Mucosa of rectum (tissue), 2 donors: ENCODE results near the gene ZFAND2B.

ENCODE experiments used
- H3K27ac ChIP-seq, 2 donors: one replicate each; pipeline ENCODE4 v1.7.0; 2013; ENCODE audit warnings: inconsistent platforms in 2 of 2, low read depth in 2 of 2, low read length in 2 of 2
- H3K27me3 ChIP-seq, 2 donors: one replicate each; pipeline ENCODE4 v1.7.0; 2013; ENCODE audit warnings: low read length in 2 of 2; ENCODE audit not compliant: control insufficient read depth in 2 of 2, insufficient read depth in 2 of 2
- H3K36me3 ChIP-seq, 2 donors: one replicate each; pipeline ENCODE4 v1.7.0; 2013; ENCODE audit warnings: low read length in 2 of 2; ENCODE audit not compliant: control insufficient read depth in 2 of 2, insufficient read depth in 2 of 2
- H3K4me1 ChIP-seq, 2 donors: one replicate each; pipeline ENCODE4 v1.7.0; 2013; ENCODE audit warnings: low read length in 2 of 2, mild to moderate bottlenecking in 1 of 2; ENCODE audit not compliant: control insufficient read depth in 2 of 2, insufficient read depth in 2 of 2
- H3K4me3 ChIP-seq, 2 donors: one replicate each; pipeline ENCODE4 v1.7.0; 2013; ENCODE audit warnings: low read length in 2 of 2
- H3K9ac ChIP-seq, 2 donors: one replicate each; pipeline ENCODE4 v1.7.0; 2013; ENCODE audit warnings: low read length in 2 of 2, low read depth in 1 of 2, mild to moderate bottlenecking in 1 of 2
- H3K9me3 ChIP-seq, 2 donors: one replicate each; pipeline ENCODE4 v1.7.0; 2013; ENCODE audit warnings: low read length in 2 of 2; ENCODE audit not compliant: control insufficient read depth in 2 of 2
- donor health status: healthy.
- donor health status: Normal muscosa, but diverticular disease.

Gene ZFAND2B

DNA sequence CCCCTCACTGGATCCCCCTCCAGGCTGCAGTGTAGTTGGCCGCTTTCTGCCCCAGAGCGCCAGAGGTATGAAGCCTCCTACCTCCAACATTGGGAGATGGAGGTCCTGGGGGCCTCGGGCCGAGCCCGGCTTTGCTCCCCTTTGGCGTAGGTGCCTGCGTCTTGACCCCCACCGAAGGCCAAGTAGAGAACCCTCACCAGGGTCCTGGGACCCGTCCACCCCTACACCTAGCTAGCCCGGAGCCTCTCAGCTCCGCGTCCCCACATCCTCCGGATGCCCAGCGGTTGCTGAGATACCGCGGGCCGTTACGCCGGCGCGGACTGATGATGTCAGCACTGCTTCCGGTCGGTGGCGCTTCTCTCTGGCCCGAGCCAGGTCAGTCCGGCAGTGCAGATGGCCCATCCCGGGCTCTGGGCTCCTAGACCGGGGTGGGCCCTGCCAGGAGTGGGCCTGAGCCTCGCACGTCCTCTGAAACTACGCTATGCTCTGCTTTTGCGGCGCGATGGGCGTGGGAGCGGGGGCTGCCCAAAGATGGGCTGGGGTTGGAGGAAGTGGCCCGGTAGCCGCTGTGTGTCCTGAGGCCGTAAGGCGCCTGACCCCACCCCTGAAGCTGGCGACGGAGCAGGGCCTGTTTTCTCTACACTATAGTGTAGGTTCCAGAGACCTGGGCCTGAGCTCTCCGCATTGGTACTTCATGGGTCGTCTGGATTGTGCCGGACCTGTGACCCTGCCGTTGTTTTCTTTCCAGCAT lies 38.7 kb downstream of the ZFAND2B start, which contains the start of the genes GLB1L and STK16:
TSS of gene GLB1L (minus strand) at position 297 of the 751 bp plus-strand sequence. CDS start 1,871 bp downstream, outside the sequence.
TSS of gene STK16 (plus strand) at position 332 of the 751 bp plus-strand sequence. CDS start 521 bp downstream, outside the sequence.
- peak within 1 kb of the TSS; percentile 90 to 94 for H3K27ac ChIP-seq
- H3K4me1 ChIP-seq: peaks cover 50 to 58% of the 10 kb centered on the region in 2 donors

GRCh38 chr2:219245899-219246230 lies 39.3 kb downstream of the ZFAND2B start:
- H3K36me3 ChIP-seq: peaks cover 14 to 27% of the 10 kb centered on the region in 2 donors
- H3K27ac ChIP-seq: peak overlapping the region; percentile 90 to 94
- H3K4me3 ChIP-seq: peak overlapping the region; percentile 82 to 88
- peak overlapping the region; percentile 90 to 97 for H3K9ac ChIP-seq
- no peaks in the 10 kb centered on the region for H3K9me3 ChIP-seq
- peaks cover 56 to 63% of the 10 kb centered on the region in 2 donors for H3K4me1 ChIP-seq
- H3K27me3 ChIP-seq: no peaks in the 10 kb centered on the region

More for the DNA sequence above, 38.7 kb downstream of the ZFAND2B start, which contains the start of the genes GLB1L and STK16:
- peaks cover 9 to 22% of the 10 kb centered on the region in 2 donors for H3K36me3 ChIP-seq
- H3K27me3 ChIP-seq: no peaks in the 10 kb centered on the region
- no peaks in the 10 kb centered on the region for H3K9me3 ChIP-seq
- peak within 1 kb of the TSS; percentile 90 to 97 for H3K9ac ChIP-seq
- peak within 1 kb of the TSS; percentile 82 to 88 for H3K4me3 ChIP-seq

DNA sequence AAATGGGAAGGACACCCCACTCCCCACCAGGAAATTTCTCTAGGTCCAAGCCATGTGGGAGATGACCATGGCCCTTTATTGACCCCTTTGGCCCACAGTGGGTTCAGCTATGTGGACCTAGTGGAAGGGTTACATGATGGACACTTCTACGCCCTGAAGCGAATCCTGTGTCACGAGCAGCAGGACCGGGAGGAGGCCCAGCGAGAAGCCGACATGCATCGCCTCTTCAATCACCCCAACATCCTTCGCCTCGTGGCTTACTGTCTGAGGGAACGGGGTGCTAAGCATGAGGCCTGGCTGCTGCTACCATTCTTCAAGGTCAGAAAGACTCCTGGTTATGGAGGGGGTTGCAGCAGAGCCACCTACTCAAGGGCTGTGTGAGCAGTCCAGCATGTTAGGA lies 40.0 kb downstream of the ZFAND2B start:
- Histone ChIP-seq H3K9ac (peak overlapping the region in 1 of 2 donors; percentile 97), H3K27ac (peak overlapping the region in 1 of 2 donors; percentile 98), H3K27me3 (no peaks in the 10 kb centered on the region), H3K9me3 (no peaks in the 10 kb centered on the region), H3K4me3 (peak overlapping the region in 1 of 2 donors; percentile 88), H3K36me3 (peaks cover 17 to 31% of the 10 kb centered on the region in 2 donors), H3K4me1 (peaks cover 62 to 68% of the 10 kb centered on the region in 2 donors)

- peak overlapping the region; percentile 14 to 64 for H3K4me3 ChIP-seq
- H3K4me1 ChIP-seq: peaks cover 76 to 78% of the 10 kb centered on the region in 2 donors
- H3K36me3 ChIP-seq: peaks cover 17 to 32% of the 10 kb centered on the region in 2 donors
- H3K9ac ChIP-seq: peak overlapping the region in 1 of 2 donors; percentile 28
- H3K27me3 ChIP-seq: no peaks in the 10 kb centered on the region
- H3K9me3 ChIP-seq: no peaks in the 10 kb centered on the region
- H3K27ac ChIP-seq: peak overlapping the region; percentile 98
Observed at GRCh38 chr2:219247678-219248642, 41.4 kb downstream of the ZFAND2B start.

DNA sequence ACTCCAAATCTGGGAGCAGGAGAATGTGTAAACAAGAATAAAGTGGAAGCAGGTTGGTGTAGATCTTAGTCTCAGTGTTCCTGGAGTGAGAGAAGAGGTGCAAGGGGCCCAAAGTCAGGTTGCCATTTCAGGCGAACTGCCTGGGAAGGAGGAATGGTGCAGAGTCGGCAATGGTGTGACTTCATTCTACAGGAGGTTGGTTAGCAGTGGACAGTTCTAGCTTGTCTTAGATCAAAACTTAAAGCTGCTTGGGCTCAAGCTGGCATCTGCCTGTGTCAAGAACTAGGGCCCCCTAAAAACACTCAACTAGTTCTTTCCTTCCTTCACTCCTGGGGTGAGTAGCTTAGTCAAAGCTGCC lies 42.2 kb downstream of the ZFAND2B start:
- H3K9me3 ChIP-seq: no peaks in the 10 kb centered on the region
- H3K36me3 ChIP-seq: peaks cover 17 to 32% of the 10 kb centered on the region in 2 donors
- peak overlapping the region; percentile 98 for H3K27ac ChIP-seq
- H3K9ac ChIP-seq: peak overlapping the region; percentile 78 to 79
- H3K4me3 ChIP-seq: peak overlapping the region; percentile 52 to 64
- H3K27me3 ChIP-seq: no peaks in the 10 kb centered on the region
- peaks cover 74 to 81% of the 10 kb centered on the region in 2 donors for H3K4me1 ChIP-seq

DNA sequence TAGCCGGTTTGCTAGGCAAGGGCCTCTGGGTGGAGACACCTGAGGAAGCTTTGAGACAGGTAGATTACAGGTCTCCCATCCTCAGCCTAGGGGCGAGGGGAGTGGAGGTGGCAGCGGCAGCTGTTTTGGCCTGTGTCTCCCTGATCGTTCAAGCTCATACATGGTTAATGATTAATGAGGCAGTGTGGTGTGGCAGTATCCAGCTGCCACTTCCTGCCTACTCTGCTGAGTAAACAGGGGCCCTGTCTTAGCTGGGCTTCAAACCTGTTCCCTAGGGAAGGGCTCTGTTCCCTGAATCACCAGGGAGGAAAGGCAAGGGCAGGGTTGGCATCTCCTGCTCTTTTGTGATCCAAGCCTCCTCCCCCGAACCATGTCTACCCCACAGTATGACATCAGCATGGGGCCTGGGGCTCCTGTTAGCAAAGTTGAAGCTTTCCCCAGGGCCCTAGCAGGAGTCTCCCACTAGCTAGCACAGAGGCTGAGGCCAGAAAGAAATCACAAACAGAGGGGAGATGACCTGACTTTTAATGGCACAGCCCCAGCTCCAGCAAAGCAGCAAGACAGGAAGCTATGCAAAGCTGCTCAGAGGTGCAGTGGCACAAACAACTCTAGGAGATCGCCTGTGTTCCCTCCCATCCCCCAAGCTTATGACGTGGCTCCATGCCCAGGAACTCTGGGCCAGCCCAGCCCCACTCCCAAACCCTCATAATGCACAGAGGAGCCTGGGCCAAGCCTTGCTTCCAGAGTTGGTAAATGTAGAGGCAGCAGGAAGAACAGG lies 42.8 kb downstream of the ZFAND2B start:
- H3K9ac ChIP-seq: peak overlapping the region; percentile 78 to 79
- H3K27me3 ChIP-seq: no peaks in the 10 kb centered on the region
- peaks cover 17 to 32% of the 10 kb centered on the region in 2 donors for H3K36me3 ChIP-seq
- H3K4me1 ChIP-seq: peaks cover 76 to 81% of the 10 kb centered on the region in 2 donors
- peak overlapping the region; percentile 52 to 64 for H3K4me3 ChIP-seq
- H3K27ac ChIP-seq: peak overlapping the region; percentile 98
- H3K9me3 ChIP-seq: no peaks in the 10 kb centered on the region

DNA sequence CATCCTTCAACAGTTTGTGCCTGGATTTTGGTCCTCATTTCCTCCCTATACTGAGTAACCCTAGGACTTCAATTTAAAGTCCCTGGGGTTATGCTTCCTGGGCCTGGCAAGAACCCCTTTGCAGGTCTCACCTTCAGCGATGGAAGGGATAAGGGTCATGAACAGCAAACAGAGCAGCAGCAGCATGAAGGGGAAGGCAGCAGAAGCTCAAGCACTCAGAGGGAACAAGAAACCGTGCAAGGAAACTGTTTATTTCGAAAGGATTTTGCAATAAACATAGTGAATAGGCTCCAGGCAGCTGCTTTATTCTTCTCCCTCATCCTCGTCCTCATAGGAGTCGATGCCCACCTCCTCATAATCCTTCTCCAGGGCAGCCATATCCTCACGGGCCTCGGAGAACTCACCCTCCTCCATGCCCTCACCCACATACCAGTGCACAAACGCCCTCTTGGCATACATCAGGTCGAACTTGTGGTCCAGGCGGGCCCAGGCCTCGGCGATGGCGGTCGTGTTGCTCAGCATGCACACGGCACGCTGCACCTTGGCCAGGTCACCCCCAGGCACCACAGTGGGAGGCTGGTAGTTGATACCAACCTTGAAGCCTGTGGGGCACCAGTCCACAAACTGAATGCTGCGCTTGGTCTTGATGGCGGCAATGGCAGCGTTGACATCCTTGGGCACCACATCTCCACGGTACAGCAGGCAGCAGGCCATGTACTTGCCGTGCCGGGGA lies 43.6 kb downstream of the ZFAND2B start:
- Histone ChIP-seq H3K27me3 (no peaks in the 10 kb centered on the region), H3K9me3 (no peaks in the 10 kb centered on the region), H3K4me3 (peak overlapping the region; percentile 19 to 64), H3K36me3 (peaks cover 17 to 32% of the 10 kb centered on the region in 2 donors), H3K9ac (peak overlapping the region; percentile 77 to 78), H3K27ac (peak overlapping the region; percentile 98), H3K4me1 (peaks cover 75 to 77% of the 10 kb centered on the region in 2 donors)

DNA sequence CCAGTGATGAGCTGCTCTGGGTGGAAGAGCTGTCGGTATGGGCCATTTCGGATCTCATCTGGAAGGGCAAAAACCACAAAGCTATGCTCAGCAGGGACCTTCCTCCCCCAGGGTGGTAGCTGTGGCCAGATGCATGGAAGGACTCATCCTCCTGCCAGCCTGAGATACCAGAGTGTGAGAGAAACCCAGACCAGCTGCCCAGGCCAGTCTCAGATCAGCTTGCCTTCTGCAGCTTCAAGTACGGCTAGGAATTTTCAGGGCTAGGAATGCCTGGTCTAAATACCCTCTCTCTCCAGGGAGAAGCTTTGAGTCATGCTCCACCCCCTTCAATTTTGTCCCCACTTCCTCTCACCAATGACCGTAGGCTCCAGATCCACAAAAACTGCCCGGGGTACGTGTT lies 45.1 kb downstream of the ZFAND2B start:
- Histone ChIP-seq H3K27ac (peak overlapping the region in 1 of 2 donors; percentile 89), H3K9ac (peak overlapping the region in 1 of 2 donors; percentile 9), H3K4me1 (peaks cover 62 to 66% of the 10 kb centered on the region in 2 donors), H3K36me3 (peaks cover 17 to 30% of the 10 kb centered on the region in 2 donors), H3K9me3 (no peaks in the 10 kb centered on the region), H3K4me3 (peak overlapping the region in 1 of 2 donors; percentile 89), H3K27me3 (no peaks in the 10 kb centered on the region)

- Histone ChIP-seq H3K9me3 (no peaks in the 10 kb centered on the region), H3K36me3 (peaks cover 17 to 26% of the 10 kb centered on the region in 2 donors), H3K4me1 (peaks cover 58 to 63% of the 10 kb centered on the region in 2 donors), H3K4me3 (peak overlapping the region; percentile 68 to 89), H3K27ac (peak overlapping the region in 1 of 2 donors; percentile 89), H3K9ac (peak overlapping the region in 1 of 2 donors; percentile 86), H3K27me3 (no peaks in the 10 kb centered on the region)
Observed at GRCh38 chr2:219252084-219252483, 45.5 kb downstream of the ZFAND2B start.
